IPS-NIHi7 (cell line): Measurements from ENCODE around the gene C9orf57.
"Not testable (repeated sequence)": the region's sequence is repeated elsewhere in the genome, so short reads cannot be mapped to it uniquely, and the experiment has no call there.

ENCODE experiments used
- DNase-seq: peaks from one replicate; pipeline ENCODE4 v3.0.0; 2012; ENCODE audit warnings: mixed read lengths; ENCODE audit errors: extremely low spot score

C9orf57 gene

GRCh38 chr9:72023596-72023995, 36.8 kb downstream of the C9orf57 start:
- DNase-seq = no peak

GRCh38 chr9:72022841-72023240, 37.6 kb downstream of the C9orf57 start:
- DNase-seq = no peak

GRCh38 chr9:72013292-72013760, 47.1 kb downstream of the C9orf57 start:
- DNase-seq = no peak

- DNase-seq = no peak
Measured at GRCh38 chr9:72012646-72013045, 47.8 kb downstream of the C9orf57 start.

- DNase-seq = not testable (repeated sequence)
Measured at GRCh38 chr9:72007726-72008125, 52.7 kb downstream of the C9orf57 start.

GRCh38 chr9:72006501-72006900, 53.9 kb downstream of the C9orf57 start:
- no peak for DNase-seq

- DNase-seq = no peak
Measured at GRCh38 chr9:72005451-72005850, 55.0 kb downstream of the C9orf57 start.
